NB4 (cell line): ENCODE measurements around the gene C19orf47.

Experiments used
- DNase-seq: peaks from one replicate; pipeline ENCODE4 v3.0.0; 2010; ENCODE audit warnings: low read depth
- H3K4me3 ChIP-seq: one replicate; pipeline ENCODE4 v1.5.1; 2011; ENCODE audit warnings: mild to moderate bottlenecking, low read depth, low read length, moderate library complexity
- MYC ChIP-seq: IDR thresholded peaks from 2 replicates; pipeline ENCODE4 v1.6.1; 2011; ENCODE audit warnings: low read depth, low read length
- POLR2A ChIP-seq: IDR thresholded peaks from 2 replicates; pipeline ENCODE4 v1.6.1; 2011; ENCODE audit warnings: mild to moderate bottlenecking; ENCODE audit not compliant: insufficient read length; ENCODE audit errors: extremely low read depth
- TF ChIP-seq, protein P1 (sequence below): IDR thresholded peaks from one replicate; pipeline ENCODE4 v1.5.1; 2012; ENCODE audit warnings: low read depth, low read length
- TF ChIP-seq, protein P2 (sequence below): IDR thresholded peaks from 2 replicates; pipeline ENCODE4 v1.6.1; 2011; ENCODE audit warnings: low read depth, low read length

The C19orf47 gene, protein sequence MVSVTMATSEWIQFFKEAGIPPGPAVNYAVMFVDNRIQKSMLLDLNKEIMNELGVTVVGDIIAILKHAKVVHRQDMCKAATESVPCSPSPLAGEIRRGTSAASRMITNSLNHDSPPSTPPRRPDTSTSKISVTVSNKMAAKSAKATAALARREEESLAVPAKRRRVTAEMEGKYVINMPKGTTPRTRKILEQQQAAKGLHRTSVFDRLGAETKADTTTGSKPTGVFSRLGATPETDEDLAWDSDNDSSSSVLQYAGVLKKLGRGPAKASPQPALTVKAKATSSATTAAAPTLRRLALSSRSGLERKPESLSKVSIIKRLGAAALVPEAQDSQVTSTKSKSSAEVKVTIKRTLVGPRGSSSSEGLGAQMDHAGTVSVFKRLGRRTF

DNA sequence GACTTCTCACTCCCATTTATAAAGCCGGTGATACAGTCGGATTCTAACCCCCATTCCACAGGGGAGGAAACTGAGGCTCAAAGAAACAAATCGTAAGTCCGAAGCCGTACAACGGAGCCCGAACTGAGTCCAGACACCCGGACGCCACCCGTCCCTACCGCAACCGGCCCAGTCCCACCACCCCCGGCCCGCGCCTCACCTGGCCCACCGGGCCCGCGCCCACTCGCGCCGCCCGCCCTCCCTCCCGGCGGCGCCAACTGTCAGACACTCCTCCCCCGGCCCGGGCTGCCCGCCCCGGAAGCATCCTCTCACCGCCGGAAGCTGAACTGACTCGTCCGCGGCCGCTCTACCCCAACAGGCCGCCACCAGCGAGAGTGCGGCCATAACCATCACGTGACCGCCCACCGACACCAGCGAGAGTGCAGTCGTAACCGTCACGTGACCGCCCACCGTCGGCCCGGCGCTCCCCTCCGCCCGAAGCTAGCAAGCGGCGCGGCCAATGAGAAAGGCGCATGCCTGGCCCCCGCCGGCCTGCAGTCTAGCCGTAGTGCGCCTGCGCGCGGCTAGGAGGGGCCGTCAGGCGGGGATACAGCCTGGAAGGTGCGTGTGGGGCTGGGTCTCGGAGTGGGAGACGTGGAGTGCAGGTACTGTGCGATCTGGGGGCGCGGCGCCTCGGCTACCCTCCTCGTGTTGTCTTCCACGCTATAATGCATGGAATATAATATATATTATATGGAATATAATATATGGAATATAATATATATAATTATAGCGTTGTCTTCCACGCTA lies at the start of gene C19orf47, which contains the start of gene PLD3:
Gene C19orf47, minus strand, starts transcription at position 273 of the 789 bp plus-strand sequence. CDS start 6,540 bp downstream, outside the sequence.
Gene PLD3, plus strand, starts transcription at position 571 of the 789 bp plus-strand sequence. CDS start 17,789 bp downstream, outside the sequence.
- peak; percentile 97 for DNase-seq
- H3K4me3 ChIP-seq: peak within 1 kb of the TSS; percentile 92

GRCh38 chr19:40397568-40397906 lies 49.3 kb upstream of the C19orf47 start:
- TF ChIP-seq POLR2A: no peak
- TF ChIP-seq, protein P1, sequence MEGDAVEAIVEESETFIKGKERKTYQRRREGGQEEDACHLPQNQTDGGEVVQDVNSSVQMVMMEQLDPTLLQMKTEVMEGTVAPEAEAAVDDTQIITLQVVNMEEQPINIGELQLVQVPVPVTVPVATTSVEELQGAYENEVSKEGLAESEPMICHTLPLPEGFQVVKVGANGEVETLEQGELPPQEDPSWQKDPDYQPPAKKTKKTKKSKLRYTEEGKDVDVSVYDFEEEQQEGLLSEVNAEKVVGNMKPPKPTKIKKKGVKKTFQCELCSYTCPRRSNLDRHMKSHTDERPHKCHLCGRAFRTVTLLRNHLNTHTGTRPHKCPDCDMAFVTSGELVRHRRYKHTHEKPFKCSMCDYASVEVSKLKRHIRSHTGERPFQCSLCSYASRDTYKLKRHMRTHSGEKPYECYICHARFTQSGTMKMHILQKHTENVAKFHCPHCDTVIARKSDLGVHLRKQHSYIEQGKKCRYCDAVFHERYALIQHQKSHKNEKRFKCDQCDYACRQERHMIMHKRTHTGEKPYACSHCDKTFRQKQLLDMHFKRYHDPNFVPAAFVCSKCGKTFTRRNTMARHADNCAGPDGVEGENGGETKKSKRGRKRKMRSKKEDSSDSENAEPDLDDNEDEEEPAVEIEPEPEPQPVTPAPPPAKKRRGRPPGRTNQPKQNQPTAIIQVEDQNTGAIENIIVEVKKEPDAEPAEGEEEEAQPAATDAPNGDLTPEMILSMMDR: no peak
- TF ChIP-seq MYC: no peak
- H3K4me3 ChIP-seq: no peak overlapping the region
- no peak for DNase-seq

More for the DNA sequence above, at the start of gene C19orf47, which contains the start of gene PLD3:
- TF ChIP-seq POLR2A (peak; percentile 48), MYC (peak; percentile 41; the same call in 1 of the 2 replicates)
- TF ChIP-seq, protein P1: no peak
- TF ChIP-seq, protein P2, sequence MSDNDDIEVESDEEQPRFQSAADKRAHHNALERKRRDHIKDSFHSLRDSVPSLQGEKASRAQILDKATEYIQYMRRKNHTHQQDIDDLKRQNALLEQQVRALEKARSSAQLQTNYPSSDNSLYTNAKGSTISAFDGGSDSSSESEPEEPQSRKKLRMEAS: peak; percentile 98

GRCh38 chr19:40396886-40397567 lies 48.8 kb upstream of the C19orf47 start:
- no peak overlapping the region for H3K4me3 ChIP-seq
- TF ChIP-seq MYC (no peak), POLR2A (no peak)
- TF ChIP-seq, protein P1: no peak
- TF ChIP-seq, protein P2: no peak
- no peak for DNase-seq

DNA sequence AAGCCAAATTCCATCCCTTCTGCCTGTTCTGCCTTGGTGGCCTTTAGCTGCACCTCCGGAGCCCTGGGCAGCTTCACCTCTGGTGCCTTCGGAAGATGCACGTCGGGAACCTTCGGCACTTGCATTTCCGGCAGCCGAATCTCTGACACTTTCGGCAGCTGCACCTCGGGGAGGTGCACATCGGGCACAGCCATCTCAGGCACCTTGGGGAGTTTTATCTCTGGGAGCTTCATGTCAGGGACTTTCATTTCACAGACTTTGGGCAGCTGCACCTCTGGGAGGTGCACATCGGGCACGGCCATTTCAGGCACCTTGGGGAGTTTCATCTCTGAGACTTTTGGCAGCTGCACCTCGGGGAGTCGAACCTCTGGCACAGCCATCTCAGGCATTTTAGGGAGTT lies 47.8 kb upstream of the C19orf47 start:
- no peak overlapping the region for H3K4me3 ChIP-seq
- TF ChIP-seq, protein P2: no peak
- TF ChIP-seq POLR2A (no peak), MYC (no peak)
- TF ChIP-seq, protein P1: no peak
- DNase-seq: no peak

DNA sequence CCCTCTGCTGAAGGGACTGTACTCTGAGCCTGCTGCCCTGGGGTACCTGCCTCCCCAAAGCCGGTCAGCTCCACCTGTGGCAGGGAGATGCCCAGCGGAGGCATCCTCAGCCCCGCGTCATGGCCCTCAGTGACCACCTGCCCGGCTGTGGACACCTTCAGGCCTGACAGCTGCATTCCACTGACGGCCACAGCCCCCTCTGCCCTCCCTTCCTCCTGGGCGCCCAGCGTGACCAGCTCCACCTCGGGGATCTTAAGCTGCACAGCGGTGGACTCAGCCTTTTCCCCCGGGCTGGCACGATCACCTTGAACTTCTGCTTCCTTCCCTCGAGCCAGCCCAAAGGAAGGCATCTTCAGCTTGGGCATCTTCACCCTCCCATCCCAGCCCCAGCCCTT lies 46.6 kb upstream of the C19orf47 start:
- H3K4me3 ChIP-seq: no peak overlapping the region
- DNase-seq: no peak
- TF ChIP-seq, protein P1: no peak
- TF ChIP-seq POLR2A (no peak), MYC (no peak)
- TF ChIP-seq, protein P2: no peak
